Right hindlimb (tissue), 1 donor: Measurements from ENCODE around the gene DAG1.

ENCODE experiments used
- DNase-seq: peaks from one replicate; pipeline ENCODE4 v3.0.0-alpha.2; 2018

DAG1 gene

DNA sequence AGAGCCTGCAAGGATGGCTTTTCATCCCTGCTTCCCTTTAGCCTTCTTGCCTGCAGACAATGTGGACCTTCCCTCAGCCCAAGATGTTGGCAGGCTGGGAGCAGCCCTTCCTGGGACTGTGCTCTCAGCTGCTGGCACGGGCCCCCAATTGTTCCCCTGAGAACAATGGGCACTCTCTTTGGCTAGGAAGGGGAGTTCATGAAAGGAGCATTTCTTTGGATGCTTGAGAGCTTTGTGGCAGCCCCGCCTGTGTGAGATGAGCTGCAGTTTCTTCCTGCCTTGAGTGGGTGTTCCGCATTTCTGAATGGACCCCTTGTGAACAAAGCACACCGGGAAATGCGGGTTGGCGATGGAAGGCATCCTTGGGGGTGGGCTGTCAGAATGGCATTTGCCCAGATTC, 49.2 kb downstream of the DAG1 start:
- no peak for DNase-seq

DNA sequence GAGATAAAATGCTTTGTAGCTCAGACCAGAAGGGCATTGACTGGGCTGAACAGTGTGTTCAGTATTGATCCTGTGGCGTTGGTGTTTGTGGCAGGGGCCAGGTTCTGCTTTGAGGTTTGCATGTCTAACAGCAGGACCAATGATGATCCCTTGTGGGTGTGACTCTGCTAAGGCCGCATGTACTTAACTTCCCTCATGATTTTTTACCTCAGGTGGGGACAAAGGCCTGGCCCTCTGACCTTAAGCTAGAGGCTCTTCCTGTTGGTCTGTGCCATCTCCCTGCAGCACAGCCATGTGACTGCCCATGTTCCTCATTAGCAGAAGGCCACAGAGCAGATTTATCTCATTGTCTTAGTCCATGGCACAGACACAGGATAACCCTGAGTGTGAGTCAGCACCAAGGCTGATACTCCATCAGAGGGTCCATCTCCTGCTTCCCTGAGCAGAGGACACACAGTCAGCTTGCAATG, 49.9 kb downstream of the DAG1 start:
- no peak for DNase-seq

DNA sequence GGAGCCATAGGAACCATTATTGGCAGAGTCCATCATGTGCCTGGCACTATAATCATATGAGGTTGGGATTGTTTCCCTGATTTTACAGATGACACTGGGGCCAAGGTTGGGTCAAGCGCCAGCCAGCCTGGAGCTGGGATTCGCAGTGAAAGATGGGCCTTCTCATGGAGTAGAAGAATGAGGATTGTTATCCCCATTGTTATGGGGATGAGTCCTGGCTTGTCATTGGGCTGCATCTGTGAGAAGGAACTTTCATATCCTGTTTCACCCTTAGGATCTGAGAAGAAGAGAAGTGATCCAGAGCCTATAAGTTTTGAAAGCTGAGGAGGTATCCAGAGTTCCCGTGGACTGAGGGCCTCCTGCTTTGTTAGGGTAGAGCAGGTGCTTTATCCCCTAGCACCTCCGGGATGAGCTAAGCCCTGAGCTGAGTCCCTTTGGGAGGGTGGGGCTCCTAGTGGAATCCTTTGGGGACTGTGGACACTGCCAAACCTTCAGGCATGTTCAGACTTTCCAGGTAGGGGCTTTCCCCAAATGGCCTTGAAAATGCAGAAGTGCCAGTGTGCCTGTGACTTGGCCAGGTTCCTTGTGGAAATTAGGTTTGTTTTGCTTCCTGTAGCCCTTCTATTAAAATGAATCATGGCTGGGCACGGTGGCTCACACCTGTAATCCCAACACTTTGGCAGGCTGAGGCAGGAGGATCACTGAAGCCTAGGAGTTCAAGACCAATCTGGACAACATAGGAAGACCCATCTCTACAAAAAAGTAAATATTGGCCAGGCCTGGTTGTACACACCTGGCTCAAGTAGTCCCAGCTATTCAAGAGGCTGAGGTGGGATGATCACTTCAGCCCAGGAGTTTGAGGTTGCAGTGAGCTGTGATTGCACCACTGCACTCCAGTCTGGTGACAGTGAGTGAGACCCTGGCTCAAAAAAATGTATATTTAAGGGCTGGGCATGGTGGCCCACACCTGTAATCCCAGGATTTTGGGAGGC, 54.0 kb downstream of the DAG1 start:
- no peak for DNase-seq

DNA sequence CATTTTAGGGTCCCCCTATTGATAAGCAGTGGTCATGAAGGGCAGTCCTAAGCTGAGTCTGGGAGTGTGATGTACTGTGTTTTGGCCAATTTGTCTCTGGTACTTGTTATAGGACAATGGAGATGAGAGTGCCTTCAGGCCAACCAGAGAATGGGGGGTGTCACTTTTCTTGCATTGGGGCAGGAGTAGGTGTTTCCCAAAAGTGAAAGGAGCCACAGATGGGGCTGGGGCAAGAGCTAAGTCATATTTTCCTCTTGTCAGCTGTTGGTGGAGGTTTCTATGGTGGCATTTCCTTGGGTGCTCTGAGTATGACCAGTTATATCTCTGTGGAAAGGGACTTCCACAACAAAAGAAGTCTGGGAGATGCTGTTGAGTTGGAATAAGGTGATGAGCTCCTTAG, 59.5 kb downstream of the DAG1 start:
- no peak for DNase-seq

DNA sequence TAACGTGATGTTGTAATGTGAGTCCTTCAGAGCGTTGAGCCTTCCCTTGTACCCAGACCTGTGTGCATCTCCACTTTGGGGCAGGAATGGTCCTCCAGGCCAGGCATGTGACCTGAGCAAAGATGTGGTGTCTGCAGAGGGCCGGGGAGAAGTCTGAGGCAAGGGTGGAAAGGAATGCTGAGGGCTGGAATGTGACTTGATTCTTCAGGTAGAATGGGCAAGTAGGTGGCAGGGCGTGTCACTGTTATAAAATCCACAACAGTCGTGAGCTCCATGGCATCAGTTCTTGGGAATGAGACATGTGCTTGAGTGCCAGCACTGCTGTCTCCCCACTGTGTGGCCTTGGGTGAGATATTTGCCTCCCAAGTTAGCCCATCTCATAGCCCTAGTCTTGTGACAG, 60.2 kb downstream of the DAG1 start:
- DNase-seq = no peak

DNA sequence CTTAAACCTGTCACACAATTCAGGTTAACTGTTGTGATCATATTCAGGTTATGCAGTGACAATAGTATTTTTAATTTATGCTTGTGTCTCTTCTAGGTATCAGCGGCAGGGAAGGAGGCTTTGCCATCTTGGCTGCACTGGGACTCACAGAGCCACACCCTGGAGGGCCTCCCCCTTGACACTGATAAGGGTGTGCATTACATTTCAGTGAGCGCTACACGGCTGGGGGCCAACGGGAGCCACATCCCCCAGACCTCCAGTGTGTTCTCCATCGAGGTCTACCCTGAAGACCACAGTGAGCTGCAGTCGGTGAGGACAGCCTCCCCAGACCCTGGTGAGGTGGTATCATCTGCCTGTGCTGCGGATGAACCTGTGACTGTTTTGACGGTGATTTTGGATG, 60.6 kb downstream of the DAG1 start:
- no peak for DNase-seq

DNA sequence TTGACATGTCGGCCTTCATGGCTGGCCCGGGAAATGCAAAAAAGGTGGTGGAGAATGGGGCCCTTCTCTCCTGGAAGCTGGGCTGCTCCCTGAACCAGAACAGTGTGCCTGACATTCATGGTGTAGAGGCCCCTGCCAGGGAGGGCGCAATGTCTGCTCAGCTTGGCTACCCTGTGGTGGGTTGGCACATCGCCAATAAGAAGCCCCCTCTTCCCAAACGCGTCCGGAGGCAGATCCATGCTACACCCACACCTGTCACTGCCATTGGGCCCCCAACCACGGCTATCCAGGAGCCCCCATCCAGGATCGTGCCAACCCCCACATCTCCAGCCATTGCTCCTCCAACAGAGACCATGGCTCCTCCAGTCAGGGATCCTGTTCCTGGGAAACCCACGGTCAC, 61.2 kb downstream of the DAG1 start:
- DNase-seq = no peak

DNA sequence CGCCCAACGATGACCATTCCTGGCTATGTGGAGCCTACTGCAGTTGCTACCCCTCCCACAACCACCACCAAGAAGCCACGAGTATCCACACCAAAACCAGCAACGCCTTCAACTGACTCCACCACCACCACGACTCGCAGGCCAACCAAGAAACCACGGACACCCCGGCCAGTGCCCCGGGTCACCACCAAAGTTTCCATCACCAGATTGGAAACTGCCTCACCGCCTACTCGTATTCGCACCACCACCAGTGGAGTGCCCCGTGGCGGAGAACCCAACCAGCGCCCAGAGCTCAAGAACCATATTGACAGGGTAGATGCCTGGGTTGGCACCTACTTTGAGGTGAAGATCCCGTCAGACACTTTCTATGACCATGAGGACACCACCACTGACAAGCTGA, 61.6 kb downstream of the DAG1 start:
- DNase-seq = no peak

DNA sequence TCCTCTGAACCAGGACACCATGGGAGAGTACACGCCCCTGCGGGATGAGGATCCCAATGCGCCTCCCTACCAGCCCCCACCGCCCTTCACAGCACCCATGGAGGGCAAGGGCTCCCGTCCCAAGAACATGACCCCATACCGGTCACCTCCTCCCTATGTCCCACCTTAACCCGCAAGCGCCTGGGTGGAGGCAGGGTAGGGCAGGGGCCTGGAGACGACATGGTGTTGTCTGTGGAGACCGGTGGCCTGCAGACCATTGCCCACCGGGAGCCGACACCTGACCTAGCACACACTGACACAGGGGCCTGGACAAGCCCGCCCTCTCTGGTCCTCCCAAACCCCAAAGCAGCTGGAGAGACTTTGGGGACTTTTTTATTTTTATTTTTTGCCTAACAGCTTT, 63.0 kb downstream of the DAG1 start:
- no peak for DNase-seq

DNA sequence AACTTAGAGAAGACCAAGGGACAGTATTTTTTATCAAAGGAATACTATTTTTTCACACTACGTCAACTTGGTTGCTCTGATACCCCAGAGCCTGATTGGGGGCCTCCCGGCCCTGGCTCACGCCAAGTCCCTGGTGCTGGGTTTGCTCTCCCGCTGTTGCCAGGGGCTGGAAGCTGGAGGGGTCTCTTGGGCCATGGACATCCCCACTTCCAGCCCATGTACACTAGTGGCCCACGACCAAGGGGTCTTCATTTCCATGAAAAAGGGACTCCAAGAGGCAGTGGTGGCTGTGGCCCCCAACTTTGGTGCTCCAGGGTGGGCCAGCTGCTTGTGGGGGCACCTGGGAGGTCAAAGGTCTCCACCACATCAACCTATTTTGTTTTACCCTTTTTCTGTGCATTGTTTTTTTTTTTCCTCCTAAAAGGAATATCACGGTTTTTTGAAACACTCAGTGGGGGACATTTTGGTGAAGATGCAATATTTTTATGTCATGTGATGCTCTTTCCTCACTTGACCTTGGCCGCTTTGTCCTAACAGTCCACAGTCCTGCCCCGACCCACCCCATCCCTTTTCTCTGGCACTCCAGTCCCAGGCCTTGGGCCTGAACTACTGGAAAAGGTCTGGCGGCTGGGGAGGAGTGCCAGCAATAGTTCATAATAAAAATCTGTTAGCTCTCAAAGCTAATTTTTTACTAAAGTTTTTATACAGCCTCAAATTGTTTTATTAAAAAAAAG, 63.9 kb downstream of the DAG1 start:
- no peak for DNase-seq

DNA sequence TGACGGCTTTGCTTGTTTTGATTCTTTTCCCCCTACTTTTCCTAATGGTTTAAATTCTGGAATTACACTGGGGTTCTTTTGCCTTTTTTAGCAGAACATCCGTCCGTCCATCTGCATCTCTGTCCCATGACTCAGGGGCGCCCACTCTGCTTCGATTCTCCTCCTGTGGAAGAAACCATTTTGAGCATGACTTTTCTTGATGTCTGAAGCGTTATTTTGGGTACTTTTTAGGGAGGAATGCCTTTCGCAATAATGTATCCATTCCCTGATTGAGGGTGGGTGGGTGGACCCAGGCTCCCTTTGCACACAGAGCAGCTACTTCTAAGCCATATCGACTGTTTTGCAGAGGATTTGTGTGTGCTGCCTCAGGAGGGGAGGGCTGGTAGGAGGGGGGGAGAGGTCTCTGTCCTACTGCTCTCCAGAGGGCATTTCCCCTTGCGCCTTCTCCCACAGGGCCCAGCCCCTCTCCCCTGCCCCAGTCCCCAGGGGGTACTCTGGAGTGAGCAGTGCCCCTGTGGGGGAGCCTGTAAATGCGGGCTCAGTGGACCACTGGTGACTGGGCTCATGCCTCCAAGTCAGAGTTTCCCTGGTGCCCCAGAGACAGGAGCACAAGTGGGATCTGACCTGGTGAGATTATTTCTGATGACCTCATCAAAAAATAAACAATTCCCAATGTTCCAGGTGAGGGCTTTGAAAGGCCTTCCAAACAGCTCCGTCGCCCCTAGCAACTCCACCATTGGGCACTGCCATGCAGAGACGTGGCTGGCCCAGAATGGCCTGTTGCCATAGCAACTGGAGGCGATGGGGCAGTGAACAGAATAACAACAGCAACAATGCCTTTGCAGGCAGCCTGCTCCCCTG, 64.7 kb downstream of the DAG1 start:
- DNase-seq = no peak

DNA sequence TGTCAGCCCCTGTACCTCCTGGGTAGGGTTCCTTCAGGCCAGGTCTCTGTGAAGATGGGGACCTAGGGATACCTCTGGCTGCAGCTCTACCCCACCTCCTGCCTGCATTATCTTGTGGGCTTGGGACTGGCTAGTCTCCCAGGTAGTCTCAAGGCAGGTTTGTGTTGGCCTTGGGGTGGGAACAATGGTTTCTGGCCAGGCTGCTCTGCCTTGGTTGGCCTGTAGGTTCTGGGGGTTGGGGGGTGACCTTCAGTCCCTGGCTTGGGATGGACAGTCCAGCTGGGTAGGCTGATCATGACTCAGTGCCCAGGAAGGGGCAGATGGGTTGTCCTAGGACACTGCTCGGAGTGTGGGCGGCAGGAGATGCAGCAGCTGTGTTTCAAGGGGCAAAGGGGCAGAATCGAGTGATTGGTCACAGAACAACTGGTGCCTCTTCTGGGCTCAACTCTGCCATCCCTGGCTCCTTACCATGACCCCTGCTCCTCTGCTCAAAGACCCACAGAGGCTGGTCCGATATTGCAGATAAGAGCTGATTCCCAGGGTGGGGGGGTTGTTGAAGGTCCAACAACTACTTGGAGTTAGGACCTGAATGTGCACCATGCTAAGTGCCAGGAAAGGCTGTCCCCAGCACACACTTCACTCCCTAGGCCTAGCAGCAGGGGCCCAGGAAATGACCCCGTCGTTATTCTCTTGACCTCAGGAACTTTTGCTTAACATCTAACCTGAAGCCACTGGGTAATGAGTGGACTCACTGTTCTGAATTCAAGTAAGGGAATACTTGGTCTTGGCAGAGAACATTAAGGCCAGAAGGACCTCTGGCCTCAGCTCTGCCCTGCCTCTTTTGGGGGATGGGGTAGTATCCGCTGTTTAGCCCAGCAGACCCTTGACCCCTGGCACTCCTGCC, 66.2 kb downstream of the DAG1 start:
- no peak for DNase-seq

DNA sequence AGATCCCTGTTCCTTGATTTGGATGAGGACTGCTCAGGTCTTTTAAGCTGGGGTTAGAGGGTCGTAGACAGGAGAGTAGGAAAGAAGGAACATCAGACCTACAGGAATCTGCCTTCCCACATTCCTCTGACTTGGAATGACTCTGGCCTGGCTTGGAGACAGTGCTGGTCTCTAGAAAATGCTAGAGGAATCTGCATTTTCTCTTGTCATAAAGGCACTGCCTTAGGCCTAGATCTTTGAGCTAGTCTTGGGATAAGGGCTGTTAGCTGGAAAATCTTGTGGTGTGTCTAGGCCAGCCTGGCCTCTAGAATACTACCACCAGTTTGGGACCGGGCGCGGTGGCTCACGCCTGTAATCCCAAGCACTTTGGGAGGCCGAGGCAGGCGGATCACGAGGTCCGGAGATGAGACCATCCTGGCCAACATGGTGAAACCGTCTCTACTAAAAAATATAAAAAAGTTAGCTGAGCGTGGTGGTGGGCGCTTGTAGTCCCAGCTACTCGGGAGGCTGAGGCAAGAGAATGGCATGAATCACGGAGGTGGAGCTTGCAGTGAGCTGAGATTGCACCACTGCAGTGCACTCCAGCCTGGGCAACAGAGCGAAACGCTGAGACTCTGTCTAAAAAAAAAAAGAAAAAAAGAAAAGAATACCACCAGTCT, 66.9 kb downstream of the DAG1 start:
- no peak for DNase-seq

DNA sequence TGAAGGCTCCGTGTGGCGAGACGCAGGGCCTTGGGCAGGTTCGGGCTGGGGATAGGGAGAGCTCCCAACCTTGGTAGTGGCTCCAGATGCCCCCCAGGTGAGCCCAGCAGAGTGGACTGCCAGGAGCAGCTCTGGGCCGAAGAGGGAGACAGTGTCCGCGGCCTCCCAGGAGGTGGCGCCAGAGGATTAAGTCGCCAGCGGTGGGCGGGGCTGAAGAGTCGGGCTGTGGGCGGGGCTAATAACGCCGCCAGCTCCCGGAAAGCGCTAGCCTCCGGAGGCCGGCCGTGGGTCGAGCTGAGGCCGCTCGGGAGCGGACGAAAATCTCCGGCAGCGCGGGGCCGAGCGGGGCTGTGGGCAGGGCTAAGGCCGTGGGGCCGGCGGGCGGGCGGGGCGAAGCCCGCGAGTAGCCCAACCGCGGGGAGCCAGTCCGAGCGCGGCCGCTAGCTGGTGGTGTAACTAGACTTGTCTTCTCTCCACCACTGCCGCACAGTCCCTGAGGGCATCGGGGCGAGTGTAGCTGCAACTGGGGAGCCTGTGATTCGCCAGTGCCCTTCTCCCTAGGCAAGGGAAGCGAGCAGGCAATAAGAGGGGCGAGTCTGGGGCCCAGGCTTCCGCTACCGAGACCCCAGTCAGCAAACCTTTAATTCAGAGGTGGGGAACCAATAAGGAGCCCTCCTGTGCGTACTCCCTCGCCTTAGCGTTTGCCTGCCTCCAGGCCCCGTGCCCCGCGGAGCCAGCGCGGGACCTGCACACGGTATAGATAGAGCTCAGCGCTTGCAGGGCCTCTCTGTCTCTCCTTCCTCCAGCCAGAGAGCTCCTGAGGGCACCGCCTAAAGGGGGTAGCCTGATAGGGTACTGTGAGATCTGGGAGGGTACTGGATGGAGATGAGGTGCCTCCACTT, 69.8 kb downstream of the DAG1 start:
- DNase-seq = peak; percentile 93

DNA sequence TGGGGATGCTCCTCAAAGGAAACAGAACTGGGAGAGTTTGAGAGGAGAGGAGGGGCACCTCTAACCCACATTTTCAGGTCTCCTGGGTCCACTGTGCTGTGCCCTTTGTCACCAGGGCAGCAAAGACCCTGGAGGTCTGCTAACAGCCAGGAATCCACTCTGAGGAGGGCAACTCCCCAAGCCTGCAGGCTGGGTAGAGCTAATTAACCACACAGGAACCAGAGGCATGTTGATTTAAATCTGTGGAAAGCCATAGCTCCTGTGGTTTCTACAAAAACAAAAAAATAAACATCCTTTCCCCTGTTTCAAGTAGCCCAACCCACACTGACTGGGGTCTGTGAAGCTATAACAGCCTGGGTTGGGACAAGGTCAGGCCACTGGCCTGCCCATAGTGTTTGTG, 82.0 kb downstream of the DAG1 start:
- DNase-seq = no peak

DNA sequence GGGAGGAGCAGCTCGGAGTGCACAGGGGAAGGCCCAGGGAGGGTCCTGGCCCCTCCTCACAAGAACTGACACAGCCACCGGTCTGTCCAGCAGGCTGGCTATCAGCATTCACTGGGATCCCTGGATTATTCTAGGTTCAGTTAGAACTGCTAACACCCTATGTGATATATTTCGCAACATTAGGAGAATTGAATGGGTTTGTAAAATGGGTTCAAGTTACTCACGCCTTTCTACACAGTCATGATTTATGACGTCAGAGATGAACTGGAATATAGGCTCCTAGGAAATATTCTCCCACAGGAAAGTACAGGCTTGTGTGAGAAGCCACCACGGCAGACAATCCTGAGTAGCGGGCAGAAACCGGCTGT, 83.2 kb downstream of the DAG1 start:
- DNase-seq = no peak

DNA sequence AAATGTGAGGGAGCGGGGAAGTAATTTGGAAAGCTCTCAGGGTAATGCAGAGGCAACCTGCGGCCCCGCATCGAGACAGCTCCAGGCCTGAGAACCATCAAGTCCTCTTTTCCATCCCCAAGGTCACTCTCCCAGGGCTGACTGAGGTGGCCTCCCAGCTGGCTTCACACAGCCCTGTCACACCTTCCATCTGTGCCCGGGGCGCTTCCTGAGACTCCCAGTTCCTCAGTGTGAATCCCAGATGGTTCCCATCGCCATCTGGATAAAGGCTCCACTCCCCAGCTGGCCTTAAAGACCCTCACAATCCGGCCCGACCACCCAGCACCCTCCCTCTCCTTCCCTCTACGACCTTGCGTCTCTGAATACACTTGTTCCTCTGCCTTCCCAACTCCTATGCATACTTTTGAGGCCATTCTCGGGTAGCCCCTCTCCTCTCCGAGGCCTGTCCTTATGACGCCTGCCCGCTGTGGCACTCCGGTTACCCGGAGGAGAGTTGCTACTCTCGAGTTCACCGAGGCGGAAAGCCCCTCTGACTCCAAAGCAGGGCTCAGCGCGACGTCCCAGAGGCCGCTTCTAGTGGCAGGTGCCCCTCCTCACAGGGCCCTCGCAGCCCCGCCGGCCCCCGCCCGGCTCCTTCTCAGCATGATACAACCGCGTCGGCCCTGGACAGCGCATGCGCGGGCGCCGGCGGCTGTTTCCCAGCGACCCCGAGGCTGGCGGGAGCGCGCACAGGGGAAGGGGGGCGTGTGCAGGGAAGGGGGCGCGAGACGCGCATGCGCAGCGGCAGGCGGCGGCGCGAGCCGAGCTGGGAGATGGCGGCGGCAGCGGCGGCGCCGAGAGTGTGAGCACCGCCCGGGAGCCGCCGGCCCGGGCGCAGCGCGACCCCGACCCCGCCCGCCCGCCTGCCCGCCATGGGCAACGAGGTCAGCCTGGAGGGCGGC, 83.9 kb downstream of the DAG1 start, which contains the start of gene BSN:
TSS of gene BSN (plus strand) at position 786 of the 941 bp plus-strand sequence. CDS start at position 912, 126 bp downstream.
- DNase-seq = peak; percentile 95

DNA sequence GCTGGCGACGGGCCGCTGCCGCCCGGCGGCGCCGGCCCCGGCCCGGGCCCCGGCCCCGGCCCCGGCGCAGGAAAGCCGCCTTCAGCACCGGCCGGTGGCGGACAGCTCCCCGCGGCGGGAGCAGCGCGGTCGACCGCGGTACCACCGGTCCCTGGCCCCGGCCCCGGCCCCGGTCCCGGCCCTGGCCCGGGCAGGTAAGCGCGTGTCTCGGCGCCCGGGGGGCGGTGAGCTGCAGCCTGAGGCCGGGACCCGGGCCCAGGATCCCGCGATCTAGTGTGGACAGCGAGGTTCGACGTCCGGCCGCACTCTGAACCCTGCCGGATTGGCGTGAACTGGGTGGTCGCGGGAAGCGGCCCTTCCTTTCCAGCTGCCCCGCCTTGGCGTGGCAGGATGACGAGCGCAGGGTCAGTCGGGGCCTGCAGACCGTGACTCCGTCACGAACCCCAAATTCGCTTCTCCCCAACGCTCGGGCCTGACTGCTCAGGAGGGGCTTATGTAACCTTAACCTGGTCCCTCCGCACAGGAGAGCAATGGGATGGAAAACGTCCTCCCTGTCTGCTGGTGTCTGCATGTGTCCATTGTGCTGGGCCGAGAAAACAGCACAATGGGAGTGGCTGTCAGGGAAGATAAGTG, 84.7 kb downstream of the DAG1 start:
- peak; percentile 44 for DNase-seq
